HCT116 (cell line): ENCODE data around the gene DRICH1. TPM values are rescaled to one million over a fixed set of nuclear protein-coding genes. Genes with fewer than 3 reads are reported as not detected.
A peak's percentile ranks its signal among the peaks of the same experiment; 100 is the strongest.

ENCODE experiments used
- ATAC-seq: fragments of 200-7000 bp; cut with Tn5 transposase; 2 replicates; pipeline ENCODE4 v1.9.1; 2020; ENCODE audit warnings: mild to moderate bottlenecking, moderate library complexity
- BruUV-seq: library from RNA; stranded (reverse); fragments of 400-500 nt; replicated peaks from 2 replicates; lab custom pipeline; 2021; lab: Mats Ljungman, UMichigan
- CTCF ChIA-PET: fragments of 300-600 bp; sonication (Branson Sonifier 250); formaldehyde crosslinking; loops from one replicate; lab custom pipeline; 2021; ENCODE audit warnings: antibody characterized with exemption; lab: Charles Lee
- POLR2A ChIA-PET: fragments of 300-600, 350-600 bp; sonication (Branson Sonifier 250); formaldehyde crosslinking; loops from one replicate; lab custom pipeline; 2021; ENCODE audit warnings: antibody characterized with exemption; lab: Charles Lee
- RAD21 ChIA-PET, 2 experiments: fragments of 300-600 bp; sonication (Branson Sonifier 250); formaldehyde crosslinking; loops; one replicate each; lab custom pipeline; 2023; ENCODE audit warnings: low total read pairs in 2 of 2; ENCODE audit not compliant: uncharacterized antibody in 2 of 2, unreplicated experiment in 2 of 2, low non-redundant PET in 1 of 2; lab: Charles Lee
- DNase-seq: peaks from one replicate; pipeline ENCODE4 v3.0.0-alpha.2; 2010; ENCODE audit warnings: low read depth, low spot score
- H2AFZ ChIP-seq: fragments of 200-600 bp; shearing (Covaris generic), sonication (generic); 2 replicates; pipeline ENCODE4 v1.6.1; 2017; ENCODE audit warnings: low read depth, mixed run types, mixed read lengths, antibody characterized with exemption, low read length; ENCODE audit not compliant: poor library complexity, severe bottlenecking
- H3K27ac ChIP-seq: 2 replicates; pipeline ENCODE4 v1.5.1; 2012; ENCODE audit warnings: low read depth, low read length
- H3K27me3 ChIP-seq: fragments of 200-600 bp; sonication (generic); 2 replicates; pipeline ENCODE4 v1.6.1; 2016; ENCODE audit warnings: mixed run types, low read length, mixed read lengths; ENCODE audit not compliant: insufficient read depth
- H3K36me3 ChIP-seq, 2 experiments: fragments of 200-500 bp in 1 of 2; fragments of 200-600 bp in 1 of 2; sonication (Bioruptor generic) in 1 of 2; sonication (generic) in 1 of 2; 2 replicates each; pipeline versions ENCODE4 v1.5.1 to v1.6.1; 2014 to 2016; ENCODE audit warnings: low read length in 2 of 2, inconsistent platforms in 1 of 2, mixed read lengths in 1 of 2, mixed run types in 1 of 2; ENCODE audit not compliant: insufficient read depth in 2 of 2, control insufficient read depth in 1 of 2
- H3K4me1 ChIP-seq, 2 experiments: fragments of 200-600 bp in 1 of 2; sonication (generic) in 1 of 2; 2 replicates each; pipeline versions ENCODE4 v1.5.1 to v1.6.1; 2012 to 2017; ENCODE audit warnings: low read length in 2 of 2, inconsistent platforms in 1 of 2, mild to moderate bottlenecking in 1 of 2, mixed read lengths in 1 of 2, mixed run types in 1 of 2, moderate library complexity in 1 of 2; ENCODE audit not compliant: insufficient read depth in 2 of 2, control insufficient read depth in 1 of 2
- H3K4me2 ChIP-seq: fragments of 200-600 bp; sonication (generic); 2 replicates; pipeline ENCODE4 v1.6.1; 2017; ENCODE audit warnings: mixed run types, low read length, mixed read lengths
- H3K4me3 ChIP-seq, 2 experiments: fragments of 200-600 bp in 1 of 2; sonication (generic) in 1 of 2; replicated peaks in 1 of 2; 2 replicates each; pipeline ENCODE4 v1.5.1; 2011 to 2016; ENCODE audit warnings: low read length in 2 of 2, control low read depth in 1 of 2, low read depth in 1 of 2, mild to moderate bottlenecking in 1 of 2, mixed read lengths in 1 of 2, mixed run types in 1 of 2
- H3K79me2 ChIP-seq: fragments of 200-600 bp; sonication (generic); 2 replicates; pipeline ENCODE4 v1.6.1; 2017; ENCODE audit warnings: mild to moderate bottlenecking, mixed run types, low read length, moderate library complexity, mixed read lengths; ENCODE audit not compliant: insufficient read depth
- H3K9ac ChIP-seq: fragments of 200-600 bp; sonication (generic); 2 replicates; pipeline ENCODE4 v1.6.1; 2016; ENCODE audit warnings: low read length, mixed read lengths
- H3K9me2 ChIP-seq: fragments of 200-600 bp; sonication (generic), shearing (Covaris generic); 2 replicates; pipeline ENCODE4 v1.6.1; 2017; ENCODE audit warnings: mixed run types, mild to moderate bottlenecking, moderate library complexity; ENCODE audit not compliant: insufficient read depth
- H3K9me3 ChIP-seq, 2 experiments: fragments of 200-500 bp in 1 of 2; fragments of 200-600 bp in 1 of 2; sonication (Bioruptor generic) in 1 of 2; sonication (generic) in 1 of 2; 2 replicates each; pipeline ENCODE4 v1.6.1; 2014 to 2017; ENCODE audit warnings: low read length in 2 of 2, mixed read lengths in 2 of 2, inconsistent platforms in 1 of 2, low read depth in 1 of 2, mild to moderate bottlenecking in 1 of 2, mixed run types in 1 of 2, moderate library complexity in 1 of 2; ENCODE audit not compliant: control insufficient read depth in 1 of 2, insufficient read depth in 1 of 2
- H4K20me1 ChIP-seq: fragments of 200-600 bp; sonication (generic), shearing (Covaris generic); 2 replicates; pipeline ENCODE4 v1.6.1; 2017; ENCODE audit warnings: mixed run types, mild to moderate bottlenecking, moderate library complexity; ENCODE audit not compliant: insufficient read depth
- ELF1 ChIP-seq: IDR thresholded peaks from 2 replicates; pipeline ENCODE4 v1.6.1; 2012; ENCODE audit warnings: low read depth, borderline replicate concordance
- POLR2A ChIP-seq: IDR thresholded peaks from 2 replicates; pipeline ENCODE4 v1.7.0; 2011; ENCODE audit warnings: borderline replicate concordance; ENCODE audit not compliant: insufficient read depth, insufficient read length; ENCODE audit errors: extremely low read depth
- RAD21 ChIP-seq: IDR thresholded peaks from 2 replicates; pipeline ENCODE4 v1.6.1; 2012; ENCODE audit warnings: low read depth, mild to moderate bottlenecking
- SIN3A ChIP-seq: IDR thresholded peaks from 2 replicates; pipeline ENCODE4 v1.6.1; 2012; ENCODE audit warnings: low read depth
- YY1 ChIP-seq: IDR thresholded peaks from 2 replicates; pipeline ENCODE4 v1.6.1; 2011; ENCODE audit warnings: low read length, low read depth, moderate library complexity, mild to moderate bottlenecking; ENCODE audit not compliant: insufficient replicate concordance; ENCODE audit errors: extremely low read depth
- ZFX ChIP-seq: fragments of 450-650 bp; IDR thresholded peaks from 2 replicates; pipeline ENCODE4 v1.6.1; 2017
- intact Hi-C: fragments of 100-400 bp; cut with micrococcal nuclease; formaldehyde crosslinking; loops from 2 replicates; pipeline ENCODE4 v1.10.0; 2022
- total RNA-seq: library from RNA; stranded (reverse); gene quantifications from one replicate; pipeline ENCODE4 v1.2.1, GENCODE V29; 2021; ENCODE audit not compliant: unreplicated experiment
- TF ChIP-seq, protein P1 (sequence below): IDR thresholded peaks from 2 replicates; pipeline ENCODE4 v1.6.1; 2012
- TF ChIP-seq, protein P2 (sequence below): IDR thresholded peaks from 2 replicates; pipeline ENCODE4 v1.6.1; 2012; ENCODE audit warnings: low read depth
- TF ChIP-seq, protein P3 (sequence below): IDR thresholded peaks from 2 replicates; pipeline ENCODE4 v1.6.1; 2012
- TF ChIP-seq, protein P4 (sequence below), 3 experiments: fragments of 200-600 bp in 1 of 3; sonication (generic) in 1 of 3; IDR thresholded peaks in 2 of 3; conservative IDR thresholded peaks in 1 of 3; 2 replicates each; pipeline ENCODE4 v1.5.1; 2012 to 2017; ENCODE audit warnings: low read depth in 2 of 3, low read length in 2 of 3, antibody characterized with exemption in 1 of 3, borderline replicate concordance in 1 of 3, control low read depth in 1 of 3, mild to moderate bottlenecking in 1 of 3, mixed read lengths in 1 of 3, mixed run types in 1 of 3, moderate library complexity in 1 of 3; ENCODE audit not compliant: insufficient read depth in 1 of 3

DRICH1 gene
- total RNA-seq, 1 experiment from 2014 or later = 0.44 TPM

DNA sequence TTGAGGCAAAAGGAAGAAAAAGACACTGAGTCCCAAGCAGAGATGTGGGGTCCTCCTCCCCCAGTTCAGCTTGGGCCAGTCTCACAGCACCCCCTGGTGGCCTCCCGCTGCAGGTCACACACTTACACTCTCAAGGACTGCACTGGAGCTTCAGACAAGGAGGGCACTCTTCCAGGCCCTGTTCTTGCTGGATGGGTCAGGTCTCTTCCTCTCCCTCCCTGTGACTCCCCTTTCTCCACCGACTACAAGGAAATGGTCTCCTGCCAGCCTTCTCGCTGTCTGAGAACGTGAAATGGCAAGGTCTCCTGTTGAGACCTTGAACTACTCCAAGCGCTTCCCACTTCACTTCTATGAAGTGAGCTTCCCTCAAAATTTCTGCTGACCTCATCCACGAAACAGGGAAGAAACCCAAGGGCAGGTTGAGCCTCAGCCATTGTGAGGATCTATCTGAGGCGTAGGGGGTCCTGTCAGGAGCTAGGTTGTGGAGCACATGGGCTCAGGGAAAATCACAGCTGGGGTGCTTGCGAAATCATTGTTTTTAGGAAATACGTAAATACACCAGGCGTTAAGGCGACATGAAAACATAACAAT lies 40.8 kb downstream of the DRICH1 start:
- intact Hi-C loops = loop anchor here (1.0 to 5.0 kb wide), 2 partner anchors 50 to 274 kb away; no protein-coding TSS in a partner anchor
- H3K4me2 ChIP-seq = no peak overlapping the region
- BruUV-seq = no TSS peak

DNA sequence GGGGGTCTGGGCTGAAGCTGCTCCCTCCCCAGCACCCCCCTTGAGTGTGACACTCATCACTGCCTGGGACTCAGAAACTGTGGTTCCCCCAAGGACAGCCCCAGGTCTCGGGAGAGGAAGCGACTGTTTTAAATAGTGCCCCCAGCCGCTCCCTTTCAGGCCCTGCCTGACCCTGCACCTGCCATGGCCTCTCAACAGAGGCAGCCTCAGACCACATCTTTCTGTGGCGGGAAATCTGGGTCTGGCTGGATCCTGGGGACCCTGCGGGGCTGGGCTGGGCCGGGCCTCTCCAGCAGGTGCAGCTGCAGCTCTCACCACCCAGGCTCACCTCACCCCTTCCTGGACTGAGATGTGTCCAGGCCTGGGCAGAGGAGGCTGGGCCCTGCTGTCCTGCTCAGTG lies 48.3 kb downstream of the DRICH1 start:
- H3K27ac ChIP-seq = no peak overlapping the region
- ChIA-PET CTCF (no interaction called here), RAD21 (no interaction called here), POLR2A (no interaction called here)
- H3K9ac ChIP-seq = no peak overlapping the region
- no TSS peak for BruUV-seq
- DNase-seq = no peak
- H3K4me1 ChIP-seq = no peaks in the 10 kb centered on the region
- H3K9me2 ChIP-seq = no peaks in the 10 kb centered on the region
- H2AFZ ChIP-seq = no peak overlapping the region
- H3K9me3 ChIP-seq = no peaks in the 10 kb centered on the region
- H3K79me2 ChIP-seq = no peaks in the 10 kb centered on the region
- H3K36me3 ChIP-seq = no peaks in the 10 kb centered on the region
- ATAC-seq = no peak
- H3K4me2 ChIP-seq = no peak overlapping the region
- no peak overlapping the region for H3K4me3 ChIP-seq
- no peaks in the 10 kb centered on the region for H4K20me1 ChIP-seq
- intact Hi-C loops = no loop called here
- H3K27me3 ChIP-seq = no peaks in the 10 kb centered on the region
- TF ChIP-seq YY1 = no peak
- TF ChIP-seq, protein P1, sequence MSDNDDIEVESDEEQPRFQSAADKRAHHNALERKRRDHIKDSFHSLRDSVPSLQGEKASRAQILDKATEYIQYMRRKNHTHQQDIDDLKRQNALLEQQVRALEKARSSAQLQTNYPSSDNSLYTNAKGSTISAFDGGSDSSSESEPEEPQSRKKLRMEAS = no peak
- no peak for TF ChIP-seq POLR2A
- TF ChIP-seq, protein P2, sequence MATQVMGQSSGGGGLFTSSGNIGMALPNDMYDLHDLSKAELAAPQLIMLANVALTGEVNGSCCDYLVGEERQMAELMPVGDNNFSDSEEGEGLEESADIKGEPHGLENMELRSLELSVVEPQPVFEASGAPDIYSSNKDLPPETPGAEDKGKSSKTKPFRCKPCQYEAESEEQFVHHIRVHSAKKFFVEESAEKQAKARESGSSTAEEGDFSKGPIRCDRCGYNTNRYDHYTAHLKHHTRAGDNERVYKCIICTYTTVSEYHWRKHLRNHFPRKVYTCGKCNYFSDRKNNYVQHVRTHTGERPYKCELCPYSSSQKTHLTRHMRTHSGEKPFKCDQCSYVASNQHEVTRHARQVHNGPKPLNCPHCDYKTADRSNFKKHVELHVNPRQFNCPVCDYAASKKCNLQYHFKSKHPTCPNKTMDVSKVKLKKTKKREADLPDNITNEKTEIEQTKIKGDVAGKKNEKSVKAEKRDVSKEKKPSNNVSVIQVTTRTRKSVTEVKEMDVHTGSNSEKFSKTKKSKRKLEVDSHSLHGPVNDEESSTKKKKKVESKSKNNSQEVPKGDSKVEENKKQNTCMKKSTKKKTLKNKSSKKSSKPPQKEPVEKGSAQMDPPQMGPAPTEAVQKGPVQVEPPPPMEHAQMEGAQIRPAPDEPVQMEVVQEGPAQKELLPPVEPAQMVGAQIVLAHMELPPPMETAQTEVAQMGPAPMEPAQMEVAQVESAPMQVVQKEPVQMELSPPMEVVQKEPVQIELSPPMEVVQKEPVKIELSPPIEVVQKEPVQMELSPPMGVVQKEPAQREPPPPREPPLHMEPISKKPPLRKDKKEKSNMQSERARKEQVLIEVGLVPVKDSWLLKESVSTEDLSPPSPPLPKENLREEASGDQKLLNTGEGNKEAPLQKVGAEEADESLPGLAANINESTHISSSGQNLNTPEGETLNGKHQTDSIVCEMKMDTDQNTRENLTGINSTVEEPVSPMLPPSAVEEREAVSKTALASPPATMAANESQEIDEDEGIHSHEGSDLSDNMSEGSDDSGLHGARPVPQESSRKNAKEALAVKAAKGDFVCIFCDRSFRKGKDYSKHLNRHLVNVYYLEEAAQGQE = no peak
- TF ChIP-seq, protein P3, sequence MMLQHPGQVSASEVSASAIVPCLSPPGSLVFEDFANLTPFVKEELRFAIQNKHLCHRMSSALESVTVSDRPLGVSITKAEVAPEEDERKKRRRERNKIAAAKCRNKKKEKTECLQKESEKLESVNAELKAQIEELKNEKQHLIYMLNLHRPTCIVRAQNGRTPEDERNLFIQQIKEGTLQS = no peak
- no peak for TF ChIP-seq SIN3A
- TF ChIP-seq ZFX = no peak

More for the DNA sequence above, 40.8 kb downstream of the DRICH1 start:
- Histone ChIP-seq H2AFZ (no peak overlapping the region), H3K36me3 (no peaks in the 10 kb centered on the region)
- CTCF ChIA-PET = interaction anchor here (0.8 to 1.4 kb wide), 9 partner anchors 8 to 266 kb away, joined by 3 to 17 read pairs (median 4); partner anchors contain the start of genes IGLL1 and SLC2A11
- TF ChIP-seq RAD21 (peak; percentile 75), ELF1 (no peak), SIN3A (no peak)
- TF ChIP-seq, protein P4, sequence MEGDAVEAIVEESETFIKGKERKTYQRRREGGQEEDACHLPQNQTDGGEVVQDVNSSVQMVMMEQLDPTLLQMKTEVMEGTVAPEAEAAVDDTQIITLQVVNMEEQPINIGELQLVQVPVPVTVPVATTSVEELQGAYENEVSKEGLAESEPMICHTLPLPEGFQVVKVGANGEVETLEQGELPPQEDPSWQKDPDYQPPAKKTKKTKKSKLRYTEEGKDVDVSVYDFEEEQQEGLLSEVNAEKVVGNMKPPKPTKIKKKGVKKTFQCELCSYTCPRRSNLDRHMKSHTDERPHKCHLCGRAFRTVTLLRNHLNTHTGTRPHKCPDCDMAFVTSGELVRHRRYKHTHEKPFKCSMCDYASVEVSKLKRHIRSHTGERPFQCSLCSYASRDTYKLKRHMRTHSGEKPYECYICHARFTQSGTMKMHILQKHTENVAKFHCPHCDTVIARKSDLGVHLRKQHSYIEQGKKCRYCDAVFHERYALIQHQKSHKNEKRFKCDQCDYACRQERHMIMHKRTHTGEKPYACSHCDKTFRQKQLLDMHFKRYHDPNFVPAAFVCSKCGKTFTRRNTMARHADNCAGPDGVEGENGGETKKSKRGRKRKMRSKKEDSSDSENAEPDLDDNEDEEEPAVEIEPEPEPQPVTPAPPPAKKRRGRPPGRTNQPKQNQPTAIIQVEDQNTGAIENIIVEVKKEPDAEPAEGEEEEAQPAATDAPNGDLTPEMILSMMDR (IDR thresholded peaks at IDR 0.05 in 2 of 3, conservative IDR thresholded peaks at IDR 0.05 in 1 of 3; ENCODE audit: borderline replicate concordance in 1 of 3, insufficient read depth in 1 of 3, low read depth in 2 of 3, low read length in 2 of 3) = peak; percentile 72 to 95 (median 94)
- TF ChIP-seq, all 23 proteins: peak for 2
- Histone ChIP-seq H3K4me1 (no peaks in the 10 kb centered on the region), H4K20me1 (no peaks in the 10 kb centered on the region), H3K9ac (no peak overlapping the region), H3K9me3 (no peaks in the 10 kb centered on the region), H3K27ac (no peak overlapping the region), H3K79me2 (no peaks in the 10 kb centered on the region), H3K27me3 (no peaks in the 10 kb centered on the region; the same call in 1 of the 2 replicates), H3K4me3 (no peak overlapping the region), H3K9me2 (no peaks in the 10 kb centered on the region)
- ATAC-seq (peak; percentile 97), DNase-seq (peak; percentile 51)
- ChIA-PET RAD21 (interaction anchor here (0.8 to 1.0 kb wide), 2 partner anchors 50 kb away, joined by 3 to 6 read pairs; no protein-coding TSS in a partner anchor), POLR2A (no interaction called here)
